Mesenchymal stem cell (in vitro differentiated cells and primary cell): Measurements from ENCODE around the gene CCDC61.

Source experiments
- DNase-seq: peaks from one replicate; pipeline ENCODE4 v3.0.0-alpha.2; 2013
- H2AFZ ChIP-seq: one replicate; pipeline ENCODE4 v1.6.1; 2013; ENCODE audit warnings: low read depth, mild to moderate bottlenecking, control low read depth, inconsistent platforms, low read length, moderate library complexity
- H2AK5ac ChIP-seq: 2 replicates; pipeline ENCODE4 v1.6.1; 2013; ENCODE audit warnings: low read length, moderate library complexity, mild to moderate bottlenecking, inconsistent platforms; ENCODE audit not compliant: severe bottlenecking
- H2BK120ac ChIP-seq: one replicate; pipeline ENCODE4 v1.6.1; 2013; ENCODE audit warnings: low read depth, mild to moderate bottlenecking, inconsistent platforms, low read length, moderate library complexity
- H2BK12ac ChIP-seq, 2 experiments: one replicate each; pipeline ENCODE4 v1.6.1; 2013; ENCODE audit warnings: inconsistent platforms in 2 of 2, low read length in 2 of 2, mild to moderate bottlenecking in 2 of 2, moderate library complexity in 2 of 2, control low read depth in 1 of 2
- H2BK15ac ChIP-seq: one replicate; pipeline ENCODE4 v1.6.1; 2013; ENCODE audit warnings: mild to moderate bottlenecking, low read depth, inconsistent platforms; ENCODE audit not compliant: poor library complexity, severe bottlenecking
- H2BK5ac ChIP-seq: 2 replicates; pipeline ENCODE4 v1.6.1; 2013; ENCODE audit warnings: low read depth, mild to moderate bottlenecking, low read length, control low read depth, inconsistent platforms; ENCODE audit not compliant: poor library complexity, severe bottlenecking
- H3K14ac ChIP-seq, 2 experiments: one replicate each; pipeline ENCODE4 v1.6.1; 2013; ENCODE audit warnings: inconsistent platforms in 2 of 2, low read length in 2 of 2, control low read depth in 1 of 2, mild to moderate bottlenecking in 1 of 2, moderate library complexity in 1 of 2
- H3K18ac ChIP-seq, 2 experiments: one replicate each; pipeline ENCODE4 v1.6.1; 2013; ENCODE audit warnings: inconsistent platforms in 2 of 2, low read length in 2 of 2, control low read depth in 1 of 2, low read depth in 1 of 2, mild to moderate bottlenecking in 1 of 2
- H3K23ac ChIP-seq, 2 experiments: one replicate each; pipeline ENCODE4 v1.6.1; 2013; ENCODE audit warnings: inconsistent platforms in 2 of 2, low read length in 2 of 2, mild to moderate bottlenecking in 2 of 2, moderate library complexity in 2 of 2, control low read depth in 1 of 2
- H3K27ac ChIP-seq: 2 replicates; pipeline ENCODE4 v1.5.1; 2013; ENCODE audit warnings: mild to moderate bottlenecking, moderate library complexity, low read length, control low read depth, inconsistent platforms; ENCODE audit not compliant: poor library complexity, severe bottlenecking
- H3K27me3 ChIP-seq, 2 experiments: 2 replicates each; pipeline versions ENCODE4 v1.6.1 to v1.7.0; 2013; ENCODE audit warnings: low read length in 2 of 2, mild to moderate bottlenecking in 2 of 2, moderate library complexity in 2 of 2, control low read depth in 1 of 2, inconsistent platforms in 1 of 2; ENCODE audit not compliant: control insufficient read depth in 1 of 2, insufficient read depth in 1 of 2
- H3K36me3 ChIP-seq, 2 experiments: 2 replicates each; pipeline versions ENCODE4 v1.6.1 to v1.7.0; 2013; ENCODE audit warnings: low read length in 2 of 2, control low read depth in 1 of 2, inconsistent platforms in 1 of 2, low read depth in 1 of 2, mild to moderate bottlenecking in 1 of 2; ENCODE audit not compliant: insufficient read depth in 2 of 2, control insufficient read depth in 1 of 2
- H3K4ac ChIP-seq, 2 experiments: one replicate each; pipeline ENCODE4 v1.6.1; 2013; ENCODE audit warnings: inconsistent platforms in 2 of 2, low read length in 2 of 2, mild to moderate bottlenecking in 2 of 2, moderate library complexity in 2 of 2, control low read depth in 1 of 2, low read depth in 1 of 2
- H3K4me1 ChIP-seq: 2 replicates; pipeline ENCODE4 v1.6.1; 2013; ENCODE audit warnings: low read depth, low read length, control low read depth; ENCODE audit not compliant: control insufficient read depth, insufficient read depth
- H3K4me2 ChIP-seq: 2 replicates; pipeline ENCODE4 v1.6.1; 2013; ENCODE audit warnings: low read length, mild to moderate bottlenecking, inconsistent platforms; ENCODE audit not compliant: poor library complexity, severe bottlenecking
- H3K4me3 ChIP-seq, 2 experiments: 2 replicates each; pipeline versions ENCODE4 v1.5.1 to v1.7.0; 2013; ENCODE audit warnings: low read length in 2 of 2, mild to moderate bottlenecking in 2 of 2, control low read depth in 1 of 2, low read depth in 1 of 2; ENCODE audit not compliant: insufficient read depth in 1 of 2
- H3K79me1 ChIP-seq: replicated peaks from 2 replicates; pipeline ENCODE4 v1.6.1; 2013; ENCODE audit warnings: mild to moderate bottlenecking, control low read depth, low read length, inconsistent platforms; ENCODE audit not compliant: poor library complexity, severe bottlenecking
- H3K9ac ChIP-seq: 2 replicates; pipeline ENCODE4 v1.7.0; 2013; ENCODE audit warnings: mild to moderate bottlenecking, low read length, moderate library complexity
- H3K9me3 ChIP-seq: 2 replicates; pipeline ENCODE4 v1.7.0; 2013; ENCODE audit warnings: mild to moderate bottlenecking, low read length; ENCODE audit not compliant: control insufficient read depth
- H4K8ac ChIP-seq: one replicate; pipeline ENCODE4 v1.6.1; 2013; ENCODE audit warnings: inconsistent platforms, mild to moderate bottlenecking, low read length, moderate library complexity
- H4K91ac ChIP-seq: one replicate; pipeline ENCODE4 v1.6.1; 2013; ENCODE audit warnings: mild to moderate bottlenecking, low read length, inconsistent platforms
- WGBS: methylation state at CpG from one replicate; pipeline ENCODE4 v1.1.7; 2013; ENCODE audit warnings: mixed read lengths; 5-methylcytosine and 5-hydroxymethylcytosine counted together

The CCDC61 gene

GRCh38 chr19:45973553-45974338 lies 21.5 kb upstream of the CCDC61 start, which contains the start of gene NOVA2:
TSS of gene NOVA2 (minus strand) at chr19:45973865. CDS start at chr19:45973351, 514 bp downstream.
- no peak within 1 kb of the TSS for H3K4ac ChIP-seq
- H3K27me3 ChIP-seq, result peaks cover 71 to 77% of the 10 kb centered on the region in 2 experiments
- no peaks in the 10 kb centered on the region for H3K9me3 ChIP-seq
- H3K18ac ChIP-seq, result no peak within 1 kb of the TSS
- no peak within 1 kb of the TSS for H2AFZ ChIP-seq
- no peak within 1 kb of the TSS for H2AK5ac ChIP-seq
- peak; percentile 52 for DNase-seq
- H2BK12ac ChIP-seq, result no peak within 1 kb of the TSS
- peaks cover 5% of the 10 kb centered on the region for H3K4me1 ChIP-seq
- H3K9ac ChIP-seq, result no peak within 1 kb of the TSS
- no peak within 1 kb of the TSS for H4K91ac ChIP-seq
- no peaks in the 10 kb centered on the region for H3K79me1 ChIP-seq
- H4K8ac ChIP-seq, result no peak within 1 kb of the TSS
- H2BK120ac ChIP-seq, result no peak within 1 kb of the TSS
- H3K14ac ChIP-seq, result no peak within 1 kb of the TSS
- peak within 1 kb of the TSS; percentile 59 for H3K4me2 ChIP-seq
- no peak within 1 kb of the TSS for H3K4me3 ChIP-seq
- H2BK15ac ChIP-seq, result no peak within 1 kb of the TSS
- no peak within 1 kb of the TSS for H3K23ac ChIP-seq
- H3K27ac ChIP-seq, result no peak within 1 kb of the TSS
- WGBS, result 12% methylated on average over 29 of the region's 58 CpGs
- no peaks in the 10 kb centered on the region for H3K36me3 ChIP-seq
- no peak within 1 kb of the TSS for H2BK5ac ChIP-seq

GRCh38 chr19:45975306-45976070 lies 19.8 kb upstream of the CCDC61 start:
- Histone ChIP-seq H3K14ac (no peak overlapping the region), H3K9ac (no peak overlapping the region), H3K18ac (no peak overlapping the region), H3K4me3 (no peak overlapping the region), H4K8ac (no peak overlapping the region), H3K27ac (no peak overlapping the region), H3K23ac (no peak overlapping the region), H3K4me2 (no peak overlapping the region), H2AK5ac (no peak overlapping the region), H3K36me3 (no peaks in the 10 kb centered on the region), H3K79me1 (no peaks in the 10 kb centered on the region), H2BK12ac (no peak overlapping the region), H3K27me3 (peaks cover 66 to 72% of the 10 kb centered on the region in 2 experiments), H2BK5ac (no peak overlapping the region), H2BK120ac (no peak overlapping the region), H4K91ac (no peak overlapping the region), H3K4me1 (peaks cover 5% of the 10 kb centered on the region), H3K4ac (no peak overlapping the region), H2AFZ (no peak overlapping the region), H3K9me3 (no peaks in the 10 kb centered on the region), H2BK15ac (no peak overlapping the region)
- WGBS, result 80% methylated on average over 8 of the region's 11 CpGs
- DNase-seq, result no peak

- no peak overlapping the region for H3K4ac ChIP-seq
- H3K4me1 ChIP-seq, result peaks cover 5% of the 10 kb centered on the region
- peaks cover 63 to 68% of the 10 kb centered on the region in 2 experiments for H3K27me3 ChIP-seq
- DNase-seq, result peak; percentile 18
- no peak overlapping the region for H2BK120ac ChIP-seq
- no peak overlapping the region for H2BK15ac ChIP-seq
- no peak overlapping the region for H2BK12ac ChIP-seq
- no peak overlapping the region for H3K27ac ChIP-seq
- no peak overlapping the region for H3K4me2 ChIP-seq
- H4K8ac ChIP-seq, result no peak overlapping the region
- H3K79me1 ChIP-seq, result no peaks in the 10 kb centered on the region
- no peak overlapping the region for H2BK5ac ChIP-seq
- H3K9ac ChIP-seq, result no peak overlapping the region
- H2AK5ac ChIP-seq, result no peak overlapping the region
- no peak overlapping the region for H4K91ac ChIP-seq
- H3K23ac ChIP-seq, result no peak overlapping the region
- no peak overlapping the region for H3K14ac ChIP-seq
- 79% methylated on average over 14 of the region's 14 CpGs for WGBS
- no peak overlapping the region for H3K18ac ChIP-seq
- no peak overlapping the region for H3K4me3 ChIP-seq
- H3K36me3 ChIP-seq, result no peaks in the 10 kb centered on the region
- no peak overlapping the region for H2AFZ ChIP-seq
- H3K9me3 ChIP-seq, result no peaks in the 10 kb centered on the region
These were observed 19.1 kb upstream of the CCDC61 start for GRCh38 chr19:45976178-45976577.

- no peak overlapping the region for H2BK15ac ChIP-seq
These were observed 17.1 kb upstream of the CCDC61 start for GRCh38 chr19:45978156-45978555.

More at GRCh38 chr19:45978156-45978555, 17.1 kb upstream of the CCDC61 start:
- DNase-seq, result no peak
- H3K18ac ChIP-seq, result no peak overlapping the region
- H3K36me3 ChIP-seq, result no peaks in the 10 kb centered on the region
- H3K79me1 ChIP-seq, result no peaks in the 10 kb centered on the region
- H4K91ac ChIP-seq, result no peak overlapping the region
- no peak overlapping the region for H2AFZ ChIP-seq
- no peak overlapping the region for H2BK12ac ChIP-seq
- H2BK120ac ChIP-seq, result no peak overlapping the region
- H3K4me1 ChIP-seq, result peaks cover 5% of the 10 kb centered on the region
- H2BK5ac ChIP-seq, result no peak overlapping the region
- no peaks in the 10 kb centered on the region for H3K9me3 ChIP-seq
- 80% methylated on average over 7 of the region's 7 CpGs for WGBS
- no peak overlapping the region for H3K4me3 ChIP-seq
- H3K27me3 ChIP-seq, result peaks cover 50 to 56% of the 10 kb centered on the region in 2 experiments
- H3K4ac ChIP-seq, result no peak overlapping the region
- no peak overlapping the region for H3K4me2 ChIP-seq
- no peak overlapping the region for H3K14ac ChIP-seq
- no peak overlapping the region for H3K27ac ChIP-seq
- no peak overlapping the region for H4K8ac ChIP-seq
- no peak overlapping the region for H2AK5ac ChIP-seq
- no peak overlapping the region for H3K23ac ChIP-seq
- H3K9ac ChIP-seq, result no peak overlapping the region
